Thyroid gland (tissue), 4 donors: ENCODE measurements around the gene WDR7. TPM values are rescaled to one million over a fixed set of nuclear protein-coding genes. Genes with fewer than 3 reads are reported as not detected.

Source experiments
- DNase-seq, 2 donors: peaks; one replicate each; pipeline ENCODE4 v3.0.0-alpha.2; 2019
- H3K27ac ChIP-seq, 3 donors: fragments of 200-600 bp; sonication (generic); 1 replicate in 2 of 3; 2 replicates in 1 of 3; pipeline ENCODE4 v1.5.1; 2016 to 2019; ENCODE audit warnings: mild to moderate bottlenecking in 1 of 3, moderate library complexity in 1 of 3
- H3K27me3 ChIP-seq: fragments of 200-600 bp; sonication (generic); one replicate; pipeline ENCODE4 v1.5.1; 2019
- H3K36me3 ChIP-seq, 2 donors: fragments of 200-600 bp; sonication (generic); one replicate each; pipeline ENCODE4 v1.5.1; 2016 to 2019
- H3K4me1 ChIP-seq, 2 donors: fragments of 200-600 bp; sonication (generic); one replicate each; pipeline ENCODE4 v1.5.1; 2017 to 2019
- H3K4me3 ChIP-seq, 3 donors: fragments of 200-600 bp; sonication (generic); replicated peaks in 1 of 3; 1 replicate in 2 of 3; 2 replicates in 1 of 3; pipeline ENCODE4 v1.5.1; 2016; ENCODE audit warnings: mild to moderate bottlenecking in 1 of 3
- H3K9me3 ChIP-seq: fragments of 200-600 bp; sonication (generic); one replicate; pipeline ENCODE4 v1.5.1; 2017
- POLR2A ChIP-seq, 2 donors: fragments of 450-650 bp; IDR thresholded peaks; one replicate each; pipeline ENCODE4 v1.6.1; 2017; ENCODE audit warnings: antibody characterized with exemption in 2 of 2, mild to moderate bottlenecking in 2 of 2, moderate library complexity in 1 of 2
- WGBS, 2 donors: methylation state at CpG; one replicate each; pipeline ENCODE4 v1.1.5; 2017; 5-methylcytosine and 5-hydroxymethylcytosine counted together
- intact Hi-C: fragments of 100-400 bp; cut with DNase I; formaldehyde crosslinking; loops from one replicate; pipeline ENCODE4 v1.15.1; 2023
- total RNA-seq, 4 donors: library from RNA; depleted of rRNA; stranded (reverse); fragments of >200 nt; gene quantifications; one replicate each; pipeline ENCODE4 v1.2.3, GENCODE V29; 2016
- TF ChIP-seq, protein P1 (sequence below), 6 experiments: fragments of 200-600 bp in 3 of 6; fragments of 450-650 bp in 3 of 6; sonication (generic) in 3 of 6; IDR thresholded peaks; one replicate each; pipeline ENCODE4 v1.5.1; 2016 to 2019; ENCODE audit warnings: antibody characterized with exemption in 6 of 6, mild to moderate bottlenecking in 2 of 6, inconsistent platforms in 1 of 6, moderate library complexity in 1 of 6

WDR7 gene
- total RNA-seq, 4 donors from 2014 or later = 42.0 to 88.8 (median 49.6) TPM

DNA sequence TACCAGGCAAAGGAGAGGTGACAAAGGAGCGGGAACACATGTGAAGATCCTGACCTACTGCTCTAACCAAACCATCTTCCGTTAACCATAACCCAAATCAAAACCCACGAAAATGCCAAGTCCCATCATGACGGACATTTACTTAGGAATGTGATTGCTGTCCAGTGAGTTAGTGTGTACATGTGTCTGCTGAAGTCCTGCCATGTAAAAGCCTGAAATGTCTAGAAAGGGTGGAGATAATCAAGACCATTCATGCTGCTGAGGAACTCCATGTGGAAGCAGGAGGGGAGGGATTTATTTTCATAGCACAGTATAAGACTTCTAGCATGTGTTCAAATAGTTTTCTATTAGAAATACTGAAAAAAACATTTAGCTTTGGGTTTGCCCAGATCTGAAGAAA lies 358.7 kb downstream of the WDR7 start:
- H3K36me3 ChIP-seq = no peaks in the 10 kb centered on the region
- peaks cover under 1 to 1% of the 10 kb centered on the region in 2 donors for H3K4me1 ChIP-seq
- TF ChIP-seq, protein P1, sequence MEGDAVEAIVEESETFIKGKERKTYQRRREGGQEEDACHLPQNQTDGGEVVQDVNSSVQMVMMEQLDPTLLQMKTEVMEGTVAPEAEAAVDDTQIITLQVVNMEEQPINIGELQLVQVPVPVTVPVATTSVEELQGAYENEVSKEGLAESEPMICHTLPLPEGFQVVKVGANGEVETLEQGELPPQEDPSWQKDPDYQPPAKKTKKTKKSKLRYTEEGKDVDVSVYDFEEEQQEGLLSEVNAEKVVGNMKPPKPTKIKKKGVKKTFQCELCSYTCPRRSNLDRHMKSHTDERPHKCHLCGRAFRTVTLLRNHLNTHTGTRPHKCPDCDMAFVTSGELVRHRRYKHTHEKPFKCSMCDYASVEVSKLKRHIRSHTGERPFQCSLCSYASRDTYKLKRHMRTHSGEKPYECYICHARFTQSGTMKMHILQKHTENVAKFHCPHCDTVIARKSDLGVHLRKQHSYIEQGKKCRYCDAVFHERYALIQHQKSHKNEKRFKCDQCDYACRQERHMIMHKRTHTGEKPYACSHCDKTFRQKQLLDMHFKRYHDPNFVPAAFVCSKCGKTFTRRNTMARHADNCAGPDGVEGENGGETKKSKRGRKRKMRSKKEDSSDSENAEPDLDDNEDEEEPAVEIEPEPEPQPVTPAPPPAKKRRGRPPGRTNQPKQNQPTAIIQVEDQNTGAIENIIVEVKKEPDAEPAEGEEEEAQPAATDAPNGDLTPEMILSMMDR (IDR thresholded peaks at IDR 0.05) = no peak
- no peak for TF ChIP-seq POLR2A (IDR thresholded peaks at IDR 0.05)
- no peak overlapping the region for H3K4me3 ChIP-seq
- H3K27me3 ChIP-seq = no peaks in the 10 kb centered on the region
- no peaks in the 10 kb centered on the region for H3K9me3 ChIP-seq
- no peak for DNase-seq
- WGBS, 2 donors = 93 to 96% methylated on average over 4 of the region's 4 CpGs
- H3K27ac ChIP-seq = no peak overlapping the region
- intact Hi-C loops = no loop called here

- Histone ChIP-seq H3K4me3 (no peak overlapping the region), H3K36me3 (no peaks in the 10 kb centered on the region), H3K9me3 (no peaks in the 10 kb centered on the region), H3K27ac (no peak overlapping the region), H3K27me3 (no peaks in the 10 kb centered on the region), H3K4me1 (no peaks in the 10 kb centered on the region)
- no peak for DNase-seq
- intact Hi-C loops = no loop called here
- 64 to 88% methylated on average over 4 of the region's 4 CpGs for WGBS, 2 donors
- no peak for TF ChIP-seq POLR2A (IDR thresholded peaks at IDR 0.05)
- TF ChIP-seq, protein P1 (IDR thresholded peaks at IDR 0.05) = no peak
Measured at GRCh38 chr18:57014772-57015413, 363.7 kb downstream of the WDR7 start.

- intact Hi-C loops = no loop called here
- Histone ChIP-seq H3K27ac (no peak overlapping the region), H3K4me1 (no peaks in the 10 kb centered on the region), H3K4me3 (no peak overlapping the region), H3K27me3 (no peaks in the 10 kb centered on the region), H3K9me3 (no peaks in the 10 kb centered on the region), H3K36me3 (no peaks in the 10 kb centered on the region)
- WGBS, 2 donors = 93 to 94% methylated on average over 7 of the region's 7 CpGs
- TF ChIP-seq, protein P1 (IDR thresholded peaks at IDR 0.05) = no peak
- no peak for TF ChIP-seq POLR2A (IDR thresholded peaks at IDR 0.05)
- DNase-seq = no peak
Measured at GRCh38 chr18:57015451-57015850, 364.3 kb downstream of the WDR7 start.

DNA sequence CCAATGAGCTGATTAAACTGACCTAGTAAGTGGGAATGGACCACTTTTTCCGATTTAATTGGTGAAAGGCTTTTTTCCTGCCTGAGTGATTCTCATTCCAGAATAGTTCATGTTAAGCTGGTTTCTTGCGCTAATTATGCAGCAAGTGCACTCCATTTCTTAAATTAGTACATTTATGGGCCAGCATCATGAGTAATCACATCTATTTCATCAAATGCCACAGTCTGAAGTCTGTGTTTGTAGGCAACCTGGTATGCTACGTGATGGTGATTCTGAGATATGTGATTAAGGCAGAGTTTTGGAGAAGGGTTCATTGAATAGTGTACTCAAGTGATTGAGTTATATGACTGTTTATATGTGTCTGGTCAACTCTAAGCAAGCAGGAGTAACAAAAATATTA lies 367.7 kb downstream of the WDR7 start:
- Histone ChIP-seq H3K4me3 (no peak overlapping the region), H3K27ac (no peak overlapping the region), H3K36me3 (no peaks in the 10 kb centered on the region), H3K9me3 (no peaks in the 10 kb centered on the region), H3K4me1 (no peaks in the 10 kb centered on the region), H3K27me3 (no peaks in the 10 kb centered on the region)
- TF ChIP-seq POLR2A (IDR thresholded peaks at IDR 0.05) = no peak
- TF ChIP-seq, protein P1 (IDR thresholded peaks at IDR 0.05) = no peak
- intact Hi-C loops = no loop called here
- no peak for DNase-seq
- 79 to 96% methylated on average over 3 of the region's 3 CpGs for WGBS, 2 donors

DNA sequence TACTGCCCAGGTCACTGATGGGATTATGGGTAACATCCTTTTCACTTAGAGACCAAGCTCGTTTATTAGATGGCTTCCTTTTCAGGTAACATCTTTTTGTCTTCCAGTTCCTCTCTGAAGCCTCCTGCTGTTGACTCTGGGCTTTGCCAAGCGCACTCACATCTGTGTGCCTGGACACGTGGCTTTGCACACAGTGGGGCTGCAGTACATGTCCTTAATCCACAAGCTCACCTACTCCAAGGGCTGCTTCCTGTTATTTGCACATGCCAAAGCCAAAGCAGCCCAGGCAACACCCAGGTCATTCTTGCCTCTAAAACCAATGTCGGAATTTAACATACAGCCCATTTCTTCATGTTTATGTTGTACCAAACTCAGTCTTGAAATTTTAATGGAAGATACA lies 371.6 kb downstream of the WDR7 start:
- WGBS, 2 donors = 63 to 86% methylated on average over 4 of the region's 4 CpGs
- no peak for DNase-seq
- Histone ChIP-seq H3K9me3 (no peaks in the 10 kb centered on the region), H3K27me3 (no peaks in the 10 kb centered on the region), H3K27ac (no peak overlapping the region), H3K36me3 (peaks cover 4% of the 10 kb centered on the region in 2 donors), H3K4me1 (no peaks in the 10 kb centered on the region), H3K4me3 (no peak overlapping the region)
- intact Hi-C loops = no loop called here
- TF ChIP-seq, protein P1 (IDR thresholded peaks at IDR 0.05) = no peak
- no peak for TF ChIP-seq POLR2A (IDR thresholded peaks at IDR 0.05)
